Measurements from ENCODE around the gene ZNF436. TPM values are rescaled to one million over a fixed set of nuclear protein-coding genes. Genes with fewer than 3 reads are reported as not detected.

The ZNF436 gene
- total and polyA plus RNA-seq, 2 experiments from 2014 or later: 0.23 to 1.0 TPM

- DNase-seq (ENCODE audit: low spot score) (no peak), ATAC-seq (no peak)
- Histone ChIP-seq H3F3A (replicated peaks; ENCODE audit: low read depth) (no peaks in the 10 kb centered on the region), H3K4me2 (no peak overlapping the region), H3K27me3 (ENCODE audit: insufficient read depth) (peaks cover 100% of the 10 kb centered on the region), H4K20me1 (replicated peaks; ENCODE audit: insufficient read depth) (peaks cover 3% of the 10 kb centered on the region), H3K27ac (ENCODE audit: low read depth) (no peak overlapping the region), H3K4me1 (ENCODE audit: insufficient read depth) (no peaks in the 10 kb centered on the region), H2AFZ (no peak overlapping the region), H3K36me3 (ENCODE audit: insufficient read depth) (no peaks in the 10 kb centered on the region), H3K4me3 (no peak overlapping the region), H3K9me2 (ENCODE audit: insufficient read depth) (no peaks in the 10 kb centered on the region), H3K79me2 (replicated peaks; ENCODE audit: insufficient read depth) (no peaks in the 10 kb centered on the region)
- Mint-ChIP-seq H3K36me3 (ENCODE audit: low read depth) (no peaks in the 10 kb centered on the region), H3K9me3 (no peaks in the 10 kb centered on the region; the same call in 2 of the 3 replicates), H3K4me3 (no peak overlapping the region), H3K27me3 (ENCODE audit: insufficient read depth, low read depth, poor library complexity) (peaks cover 89% of the 10 kb centered on the region), H3K4me1 (no peaks in the 10 kb centered on the region), H3K27ac (no peak overlapping the region)
- TF ChIP-seq NANOG (IDR thresholded peaks at IDR 0.05; ENCODE audit: borderline replicate concordance): no peak
- no peak for TF ChIP-seq ZNF331 (CRISPR knock-in tag; IDR thresholded peaks at IDR 0.05; ENCODE audit: low read depth)
- no peak for TF ChIP-seq EZH2 (IDR thresholded peaks at IDR 0.05; ENCODE audit: low read depth, unreplicated experiment)
- TF ChIP-seq CREB1 (CRISPR knock-in tag; IDR thresholded peaks at IDR 0.05; ENCODE audit: low read depth): no peak
- TF ChIP-seq STAT1 (IDR thresholded peaks at IDR 0.05; ENCODE audit: unreplicated experiment): no peak
- TF ChIP-seq REST (IDR thresholded peaks at IDR 0.05; ENCODE audit: unreplicated experiment): no peak
- no peak for TF ChIP-seq ZNF114 (CRISPR knock-in tag; IDR thresholded peaks at IDR 0.05)
These were observed 11.7 kb upstream of the ZNF436 start for GRCh38 chr1:23381233-23381885.

- H3K4me2 ChIP-seq: no peak overlapping the region
- peaks cover 100% of the 10 kb centered on the region for H3K27me3 ChIP-seq (ENCODE audit: insufficient read depth)
- H3K27me3 Mint-ChIP-seq (ENCODE audit: insufficient read depth, low read depth, poor library complexity): peaks cover 89% of the 10 kb centered on the region
- ATAC-seq (no peak), DNase-seq (ENCODE audit: low spot score) (no peak)
- no peak overlapping the region for H3K4me3 ChIP-seq
- no peaks in the 10 kb centered on the region for H3K36me3 ChIP-seq (ENCODE audit: insufficient read depth)
- no peaks in the 10 kb centered on the region for H3F3A ChIP-seq (replicated peaks; ENCODE audit: low read depth)
- peaks cover 3% of the 10 kb centered on the region for H4K20me1 ChIP-seq (replicated peaks; ENCODE audit: insufficient read depth)
- no peaks in the 10 kb centered on the region for H3K4me1 Mint-ChIP-seq
- H2AFZ ChIP-seq: no peak overlapping the region
- no peak overlapping the region for H3K27ac Mint-ChIP-seq
- no peaks in the 10 kb centered on the region for H3K36me3 Mint-ChIP-seq (ENCODE audit: low read depth)
- H3K27ac ChIP-seq (ENCODE audit: low read depth): no peak overlapping the region
- H3K4me1 ChIP-seq (ENCODE audit: insufficient read depth): no peaks in the 10 kb centered on the region
- H3K79me2 ChIP-seq (replicated peaks; ENCODE audit: insufficient read depth): no peaks in the 10 kb centered on the region
- H3K9me3 Mint-ChIP-seq: no peaks in the 10 kb centered on the region; the same call in 2 of the 3 replicates
- H3K4me3 Mint-ChIP-seq: no peak overlapping the region
- H3K9me2 ChIP-seq (ENCODE audit: insufficient read depth): no peaks in the 10 kb centered on the region
- TF ChIP-seq REST (IDR thresholded peaks at IDR 0.05; ENCODE audit: unreplicated experiment): no peak
- no peak for TF ChIP-seq ZNF462 (CRISPR knock-in tag; IDR thresholded peaks at IDR 0.05)
- TF ChIP-seq ZNF331 (CRISPR knock-in tag; IDR thresholded peaks at IDR 0.05; ENCODE audit: low read depth): no peak
These were observed 11.1 kb upstream of the ZNF436 start for GRCh38 chr1:23380719-23381118.

Measured in GM23338 (cell line).